AG09319 (cell line): ENCODE data around the gene MSRB3.
"Not testable (repeated sequence)": the region's sequence is repeated elsewhere in the genome, so short reads cannot be mapped to it uniquely, and the experiment has no call there.

Experiments
- DNase-seq: peaks from one replicate; pipeline ENCODE4 v3.0.0-alpha.2; 2010; ENCODE audit warnings: low read depth; ENCODE audit errors: extremely low read depth
- CTCF ChIP-seq: IDR thresholded peaks from 2 replicates; pipeline ENCODE4 v1.5.1; 2011; ENCODE audit warnings: low read depth, mild to moderate bottlenecking, inconsistent platforms, low read length, moderate library complexity

MSRB3 gene

GRCh38 chr12:65474831-65475230 lies 196.3 kb downstream of the MSRB3 start:
- no peak for TF ChIP-seq CTCF
- DNase-seq: no peak

DNA sequence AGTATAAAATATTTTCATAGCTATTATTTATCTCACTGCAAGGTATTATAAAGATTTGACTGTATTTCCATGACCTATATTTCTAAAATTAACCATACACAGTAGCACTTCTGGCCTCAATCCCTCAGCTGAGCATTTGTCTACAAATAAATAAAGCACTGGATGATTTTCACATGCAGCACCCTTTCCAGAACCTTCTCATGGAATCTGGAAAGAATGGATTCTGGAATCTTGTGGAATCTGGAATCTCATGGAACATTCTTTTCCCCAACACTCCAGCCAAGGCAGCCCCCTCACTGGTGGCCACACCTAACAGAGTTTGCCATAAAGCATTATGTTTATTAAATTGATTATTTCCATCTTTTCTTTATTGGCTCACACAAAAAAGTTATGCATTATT lies 199.2 kb downstream of the MSRB3 start:
- no peak for DNase-seq
- no peak for TF ChIP-seq CTCF

DNA sequence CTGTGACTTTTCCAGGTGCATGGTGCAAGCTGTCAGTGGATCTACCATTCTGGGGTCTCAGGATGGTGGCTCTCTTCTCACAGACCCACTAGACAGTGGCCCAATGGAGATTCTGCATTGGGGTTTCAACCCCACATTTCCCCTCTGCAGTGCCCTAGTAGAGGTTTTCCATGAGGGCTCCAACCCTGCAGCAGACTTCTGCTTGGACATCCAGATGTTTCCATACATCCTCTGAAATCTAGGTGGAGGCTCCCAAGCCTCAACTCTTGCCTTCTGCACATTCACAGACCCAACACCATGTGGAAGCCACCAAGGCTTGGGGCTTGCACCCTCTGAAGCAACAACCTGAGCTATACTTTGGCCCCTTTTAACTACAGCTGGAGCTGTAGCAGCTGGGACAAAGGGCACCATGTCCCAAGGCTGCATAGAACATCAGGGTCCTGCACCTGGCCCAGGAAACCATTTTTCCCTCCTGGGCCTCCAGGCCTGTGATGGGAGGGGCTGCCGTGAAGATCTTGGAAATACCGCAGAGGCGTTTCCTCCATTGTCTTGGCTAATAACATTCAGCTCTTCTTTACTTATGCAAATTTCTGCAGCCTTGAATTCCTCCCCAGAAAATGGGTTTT lies 205.5 kb downstream of the MSRB3 start:
- not testable (repeated sequence) for DNase-seq

DNA sequence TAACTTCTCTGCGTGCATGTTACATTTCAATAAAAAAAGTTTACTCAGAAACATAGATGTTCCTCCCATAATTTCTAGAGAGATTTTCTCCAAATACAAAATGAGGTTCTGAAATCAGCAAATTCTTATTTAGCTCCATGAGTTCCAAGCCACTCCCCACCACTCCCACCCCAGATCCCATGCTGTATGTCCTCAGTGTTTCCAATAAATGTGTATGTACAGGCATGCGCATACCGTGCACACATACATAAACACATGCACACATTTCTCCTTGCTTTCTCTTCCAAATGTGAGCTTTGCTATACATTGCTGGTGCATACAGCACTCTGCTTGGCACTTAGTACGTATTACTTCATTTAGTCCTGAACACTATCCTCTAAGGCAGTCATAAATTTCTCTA lies 209.7 kb downstream of the MSRB3 start:
- DNase-seq: no peak
- no peak for TF ChIP-seq CTCF

DNA sequence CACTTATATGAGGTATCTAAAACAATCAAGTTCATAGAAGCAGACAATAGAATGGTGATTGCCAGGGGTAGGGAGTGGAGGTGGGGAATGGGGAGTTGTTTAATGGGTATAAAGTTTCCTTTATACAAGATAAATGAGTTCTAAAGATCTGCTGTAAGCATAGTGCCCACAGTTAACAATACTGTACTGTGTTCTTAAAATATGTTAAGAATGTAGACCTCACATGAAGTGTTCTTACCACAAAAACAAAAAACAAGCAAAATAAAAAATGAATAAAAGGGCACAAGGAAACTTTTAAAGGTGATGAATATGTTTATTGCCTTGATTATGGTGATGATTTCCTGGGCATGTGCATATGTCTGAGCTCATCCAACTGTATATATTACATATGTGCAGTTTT lies 211.8 kb downstream of the MSRB3 start:
- no peak for DNase-seq

GRCh38 chr12:65492998-65493912 lies 214.8 kb downstream of the MSRB3 start:
- TF ChIP-seq CTCF: no peak
- no peak for DNase-seq

More for the DNA sequence above, 211.8 kb downstream of the MSRB3 start:
- TF ChIP-seq CTCF: no peak

GRCh38 chr12:65493913-65494245 lies 215.4 kb downstream of the MSRB3 start:
- DNase-seq: no peak

More at GRCh38 chr12:65493913-65494245, 215.4 kb downstream of the MSRB3 start:
- TF ChIP-seq CTCF: no peak
